LoVo (cell line): Measurements from ENCODE around the gene EP400.
"Not testable (repeated sequence)": the region's sequence is repeated elsewhere in the genome, so short reads cannot be mapped to it uniquely, and the experiment has no call there.

Source experiments
- DNase-seq: peaks from one replicate; pipeline ENCODE4 v3.0.0-alpha.2; 2016; ENCODE audit warnings: low spot score

The EP400 gene

DNA sequence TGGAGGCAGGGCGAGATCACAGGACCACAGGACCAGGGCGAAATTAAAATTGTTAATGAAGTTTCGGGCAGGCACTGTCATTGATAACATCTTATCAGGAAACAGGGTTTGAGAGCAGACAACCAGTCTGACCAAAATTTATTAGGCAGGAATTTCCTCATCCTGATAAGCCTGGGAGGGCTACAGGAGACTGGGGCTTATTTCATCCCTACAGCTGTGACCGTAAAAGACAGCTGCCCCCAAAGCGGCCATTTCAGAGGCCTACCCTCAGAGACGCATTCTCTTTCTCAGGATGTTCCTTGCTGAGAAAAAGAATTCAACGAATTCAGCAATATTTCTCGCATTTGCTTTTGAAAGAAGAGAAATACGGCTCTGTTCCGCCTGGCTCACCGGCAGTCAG lies 97.9 kb downstream of the EP400 start:
- not testable (repeated sequence) for DNase-seq

DNA sequence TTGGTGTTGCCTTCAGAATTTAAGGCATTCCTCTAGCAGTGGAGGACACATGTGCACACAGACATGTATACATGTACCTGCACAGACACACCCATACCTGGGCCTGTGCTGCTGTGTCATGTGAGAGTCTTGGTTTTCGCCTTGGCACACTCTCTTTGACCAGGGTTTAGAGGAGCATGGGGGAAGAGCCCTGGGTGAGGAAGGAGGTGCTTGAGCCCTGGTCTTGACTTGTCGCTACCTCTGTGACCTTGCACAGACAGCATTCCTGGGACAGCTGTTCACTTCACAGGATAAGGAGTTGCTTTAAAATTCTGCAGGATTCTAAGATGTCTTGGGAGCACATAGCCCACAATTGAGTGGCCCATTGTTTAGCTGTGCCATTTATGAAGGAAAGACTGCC lies 99.7 kb downstream of the EP400 start:
- no peak for DNase-seq

DNA sequence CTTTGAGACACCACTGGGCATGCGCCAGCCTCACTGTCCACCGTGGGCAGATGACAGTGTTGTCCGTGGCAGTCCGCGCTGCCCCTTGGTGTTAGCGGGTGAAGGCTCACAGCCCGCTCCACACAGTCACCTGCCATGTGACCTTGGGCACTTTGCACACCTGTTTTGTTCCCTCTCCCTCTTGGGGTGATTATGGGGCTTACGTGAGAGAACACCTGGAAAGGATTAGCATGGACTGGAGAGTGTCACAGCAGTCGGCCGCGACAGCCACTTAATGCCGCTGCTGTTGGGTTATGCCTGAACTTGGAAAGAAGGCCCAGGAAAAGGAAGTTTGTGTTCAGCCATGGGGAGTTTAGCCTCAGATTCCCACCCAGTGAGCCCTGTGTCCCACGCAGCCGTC lies 100.1 kb downstream of the EP400 start:
- DNase-seq, result no peak

DNA sequence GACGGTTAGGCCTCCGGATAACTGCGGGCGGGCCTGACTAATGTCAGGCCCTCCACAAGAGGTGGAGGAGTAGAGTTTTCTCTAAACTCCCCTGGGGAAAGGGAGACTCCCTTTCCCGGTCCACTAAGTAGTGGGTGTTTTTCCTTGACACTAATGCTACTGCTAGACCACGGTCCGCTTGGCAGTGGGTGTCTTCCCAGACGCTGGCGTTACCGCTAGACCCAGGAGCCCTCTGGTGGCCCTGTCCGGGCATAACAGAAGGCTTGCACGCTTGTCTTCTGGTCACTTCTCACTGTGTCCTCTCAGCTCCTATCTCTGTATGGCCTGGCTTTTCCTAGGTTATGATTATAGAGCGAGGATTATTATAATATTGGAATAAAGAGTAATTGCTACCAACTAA lies 102.0 kb downstream of the EP400 start:
- peak; percentile 4 for DNase-seq

DNA sequence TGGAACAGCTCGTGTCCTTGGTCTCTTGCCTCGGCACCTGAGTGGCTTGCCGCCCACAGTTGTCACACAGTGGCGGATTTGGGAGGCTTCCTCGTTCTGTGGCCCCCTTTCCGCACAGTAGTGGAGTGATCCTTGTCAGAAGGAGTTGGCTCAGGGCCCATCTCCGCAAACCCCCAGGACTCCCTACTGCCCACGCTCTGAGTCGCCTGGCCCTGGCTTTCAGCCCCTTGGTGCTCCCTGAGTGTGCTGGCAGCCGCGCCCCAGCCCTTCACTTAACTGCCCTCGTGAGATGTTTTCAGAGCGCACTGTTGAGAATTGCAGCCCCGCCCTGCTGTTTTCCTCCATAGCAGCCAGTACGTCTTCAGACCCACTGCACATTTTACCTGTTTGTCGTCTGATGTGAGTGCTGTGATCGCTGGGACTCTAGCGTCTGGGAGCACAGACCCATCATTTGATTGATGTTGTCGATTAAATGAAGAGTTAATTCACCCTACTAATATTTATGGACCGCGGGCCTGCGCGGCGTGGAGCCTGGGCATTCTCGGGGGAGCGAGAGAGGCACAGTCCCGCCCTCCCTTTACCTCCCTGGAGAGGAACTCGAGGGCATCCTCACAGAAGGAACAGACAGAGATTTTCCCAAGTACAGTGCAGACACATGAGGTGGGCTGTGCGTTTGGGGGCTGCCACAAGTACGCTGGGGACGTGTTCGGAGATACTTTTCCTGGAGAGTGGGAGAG lies 102.6 kb downstream of the EP400 start:
- DNase-seq, result no peak

DNA sequence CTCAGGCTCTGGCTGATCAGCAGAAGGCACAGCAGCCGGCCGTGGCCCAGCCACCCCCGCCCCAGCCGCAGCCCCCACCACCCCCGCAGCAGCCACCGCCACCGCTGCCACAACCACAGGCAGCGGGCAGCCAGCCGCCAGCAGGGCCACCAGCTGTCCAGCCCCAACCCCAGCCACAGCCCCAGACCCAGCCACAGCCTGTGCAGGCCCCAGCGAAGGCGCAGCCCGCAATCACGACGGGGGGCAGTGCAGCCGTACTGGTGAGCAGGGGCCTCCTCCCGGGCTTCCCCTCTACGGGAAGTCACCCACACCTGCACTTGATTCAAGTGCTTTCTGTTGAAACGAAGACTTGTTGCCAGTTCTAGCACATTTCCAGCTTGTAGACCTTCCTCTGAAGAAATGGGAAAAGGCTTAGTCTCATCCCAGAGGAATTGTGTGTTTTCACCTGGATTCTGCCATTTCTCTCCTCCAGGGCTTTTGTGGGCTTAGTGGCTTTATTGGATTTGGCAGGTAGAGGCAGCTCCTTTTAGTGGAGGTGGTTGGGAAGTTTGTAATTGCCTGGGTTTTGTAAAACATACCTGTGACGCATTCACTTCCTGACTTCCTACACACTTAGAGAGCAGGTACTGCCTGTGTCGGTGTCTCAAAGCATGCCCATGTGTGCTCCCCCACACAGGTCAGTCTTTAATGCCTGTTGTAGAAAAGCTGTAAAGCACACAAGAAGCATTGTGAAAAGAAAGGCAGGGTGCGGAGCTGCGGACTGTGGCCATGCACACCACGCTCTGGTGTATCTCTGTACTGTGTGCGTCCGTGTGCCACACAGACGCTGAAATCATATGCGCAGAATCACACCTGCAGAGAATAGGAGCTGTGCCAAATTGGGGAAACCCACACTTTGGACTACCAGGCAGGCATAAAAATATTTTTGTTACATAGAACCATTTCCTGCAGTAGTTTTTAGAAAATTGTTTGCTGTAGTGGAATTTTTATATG lies 103.9 kb downstream of the EP400 start:
- no peak for DNase-seq

DNA sequence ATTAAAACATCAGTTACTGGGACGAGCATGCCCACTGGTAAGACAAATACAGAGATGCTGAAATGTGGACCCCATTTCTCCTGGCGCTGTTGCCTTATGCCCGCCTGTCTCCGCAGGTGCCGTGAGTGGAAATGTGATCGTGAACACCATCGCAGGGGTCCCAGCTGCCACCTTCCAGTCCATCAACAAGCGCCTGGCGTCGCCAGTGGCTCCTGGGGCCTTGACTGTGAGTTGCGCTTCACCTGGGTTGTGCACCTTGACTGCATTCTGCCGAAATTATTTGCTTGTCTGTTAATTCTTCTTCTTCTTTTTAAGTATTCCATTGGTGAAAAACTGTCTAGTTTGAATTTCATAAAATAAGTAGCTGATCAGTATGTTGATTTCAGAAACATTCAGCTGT lies 105.2 kb downstream of the EP400 start:
- no peak for DNase-seq

DNA sequence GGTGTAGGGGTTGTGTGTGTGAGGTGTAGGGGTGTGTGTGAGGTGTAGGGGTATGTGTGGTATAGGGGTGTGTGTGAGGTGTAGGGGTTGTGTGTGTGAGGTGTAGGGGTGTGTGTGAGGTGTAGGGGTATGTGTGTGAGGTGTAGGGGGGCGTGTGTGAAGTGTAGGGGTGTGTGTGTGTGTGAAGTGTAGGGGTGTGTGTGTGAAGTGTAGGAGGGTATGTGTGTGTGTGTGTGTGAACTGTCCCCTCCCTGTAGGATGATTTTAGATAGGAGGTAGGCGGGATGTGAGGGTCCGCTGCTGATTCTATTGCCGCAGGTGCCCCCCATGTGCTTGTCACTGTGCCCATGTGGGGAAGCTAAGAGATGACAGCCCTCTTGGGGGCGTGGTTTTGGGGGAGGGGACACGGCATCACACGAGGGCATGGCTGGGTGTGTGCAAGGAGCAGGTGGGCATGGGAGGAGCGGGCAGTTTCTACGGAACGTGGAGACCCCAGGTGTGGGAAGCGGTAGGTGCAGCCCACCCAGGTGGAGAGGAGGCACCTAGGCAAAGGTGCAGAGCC lies 105.9 kb downstream of the EP400 start:
- no peak for DNase-seq

DNA sequence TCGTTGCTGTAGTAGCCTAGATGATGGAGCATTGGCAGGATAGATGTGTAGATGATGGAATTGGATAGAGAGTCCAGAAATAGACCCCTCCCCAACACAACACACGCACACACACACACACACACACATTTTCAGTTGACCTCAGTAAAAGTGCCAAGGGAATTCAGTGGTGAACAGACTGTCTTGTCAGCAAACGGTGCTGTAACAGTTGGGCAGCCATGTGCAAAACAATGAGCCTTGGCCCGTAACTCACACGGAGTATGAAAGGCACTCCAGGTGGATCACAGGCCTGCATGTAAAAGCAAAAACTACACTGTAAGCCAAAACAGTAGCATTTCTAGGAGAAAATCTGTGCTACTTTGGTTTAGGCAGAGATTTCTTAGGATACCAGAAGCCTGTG lies 106.6 kb downstream of the EP400 start:
- DNase-seq, result no peak

DNA sequence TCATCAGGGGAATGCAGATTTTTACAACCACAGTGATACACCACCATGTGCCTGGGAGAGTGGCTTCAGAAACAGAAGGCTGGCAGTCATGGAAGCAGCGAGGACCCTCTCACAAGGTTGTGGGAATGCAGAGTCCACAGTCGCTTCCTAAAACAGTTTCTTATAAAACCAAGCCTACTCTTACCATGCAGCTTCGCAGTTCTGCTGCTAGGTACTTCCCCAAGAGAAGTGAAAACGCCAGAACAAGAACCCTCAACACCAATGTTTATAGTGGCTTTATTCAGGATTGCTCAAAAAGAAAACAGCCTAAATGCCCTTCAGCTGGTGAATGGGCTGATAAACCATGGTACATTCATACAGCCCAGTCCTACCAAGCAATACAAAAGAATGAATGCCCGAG lies 107.2 kb downstream of the EP400 start:
- no peak for DNase-seq

DNA sequence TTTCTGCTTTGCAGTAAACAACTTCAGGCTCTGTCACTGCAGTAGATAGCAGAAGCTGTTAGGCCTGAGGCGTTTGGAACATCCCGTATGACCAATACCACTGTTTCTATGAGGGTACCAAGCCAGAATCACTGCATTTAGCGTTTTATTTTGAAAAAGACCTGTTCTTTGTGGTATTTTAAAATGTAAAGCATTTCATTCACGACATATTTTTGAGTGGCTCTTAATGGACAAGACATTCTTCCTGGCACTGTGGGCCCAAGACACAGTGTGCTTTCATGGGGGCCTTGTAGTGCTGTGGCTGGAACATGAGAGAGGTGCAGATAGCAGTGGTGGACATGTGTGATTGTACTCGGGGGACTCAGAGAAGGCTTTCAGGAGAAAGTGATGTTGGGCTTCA lies 107.9 kb downstream of the EP400 start:
- DNase-seq, result no peak

DNA sequence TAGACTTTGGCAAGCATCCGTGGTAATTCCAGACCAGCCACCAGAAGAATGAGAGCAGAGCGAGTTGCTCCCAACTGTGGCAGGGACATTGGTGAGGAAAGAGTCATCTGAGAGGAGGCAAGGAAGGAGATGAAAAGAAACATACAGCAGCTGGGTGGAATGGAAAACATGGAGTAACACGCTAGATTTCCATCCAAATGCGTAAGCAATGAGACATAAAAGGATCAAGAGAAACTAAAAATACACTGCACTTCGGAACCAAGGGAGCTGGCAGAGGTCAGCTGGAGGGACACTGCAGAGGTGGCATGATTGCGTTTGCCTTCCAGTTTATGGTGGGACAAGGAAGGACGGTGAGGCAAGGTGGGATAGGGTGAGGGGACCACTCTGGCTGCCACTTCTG lies 111.5 kb downstream of the EP400 start:
- DNase-seq, result no peak

DNA sequence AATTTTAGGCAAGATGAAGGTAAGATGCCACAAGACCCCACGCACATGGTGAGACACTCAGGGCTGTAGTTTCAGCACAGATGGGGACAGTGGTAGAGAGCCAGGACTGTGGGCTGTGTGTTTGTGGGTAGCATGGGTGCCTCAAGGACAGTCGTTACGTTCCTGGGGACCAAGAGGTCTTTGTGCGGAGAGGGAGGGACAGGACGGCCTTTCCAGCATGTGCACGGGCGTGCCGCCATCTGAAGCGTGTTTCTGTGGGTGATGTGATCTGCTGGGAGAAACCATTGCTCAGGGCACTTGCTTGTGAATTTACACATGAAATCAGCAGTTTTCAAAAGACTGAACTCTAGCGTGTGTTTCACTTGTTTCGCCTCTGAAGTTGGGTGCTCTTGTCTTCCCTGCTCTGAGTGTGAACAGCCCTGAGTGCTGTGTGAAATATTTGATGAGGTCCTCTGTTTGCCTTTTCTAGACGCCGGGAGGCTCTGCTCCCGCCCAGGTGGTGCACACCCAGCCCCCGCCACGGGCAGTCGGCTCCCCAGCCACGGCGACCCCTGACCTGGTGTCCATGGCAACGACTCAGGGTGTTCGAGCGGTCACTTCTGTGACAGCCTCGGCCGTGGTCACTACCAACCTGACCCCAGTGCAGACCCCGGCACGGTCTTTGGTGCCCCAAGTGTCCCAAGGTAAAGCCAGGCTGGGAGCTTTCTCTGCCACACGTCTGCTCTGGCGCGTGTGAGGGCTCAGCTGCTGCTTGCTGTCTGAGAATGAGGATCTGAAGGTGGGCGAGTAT lies 112.1 kb downstream of the EP400 start:
- no peak for DNase-seq

DNA sequence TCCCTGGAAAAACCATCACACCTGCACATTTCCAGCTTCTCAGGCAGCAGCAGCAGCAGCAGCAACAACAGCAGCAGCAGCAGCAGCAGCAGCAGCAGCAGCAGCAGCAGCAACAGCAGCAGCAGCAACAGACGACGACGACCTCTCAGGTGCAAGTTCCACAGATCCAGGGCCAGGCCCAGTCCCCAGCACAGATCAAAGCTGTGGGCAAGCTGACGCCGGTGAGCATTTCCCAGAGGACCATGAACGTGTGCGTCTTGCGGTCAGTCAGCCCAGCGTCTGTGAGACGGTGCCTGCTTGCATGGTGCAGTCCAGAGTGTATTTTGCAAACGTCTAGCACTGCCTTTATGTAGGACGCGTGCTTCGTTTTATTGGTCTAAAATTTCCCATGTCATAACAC lies 112.7 kb downstream of the EP400 start:
- no peak for DNase-seq

DNA sequence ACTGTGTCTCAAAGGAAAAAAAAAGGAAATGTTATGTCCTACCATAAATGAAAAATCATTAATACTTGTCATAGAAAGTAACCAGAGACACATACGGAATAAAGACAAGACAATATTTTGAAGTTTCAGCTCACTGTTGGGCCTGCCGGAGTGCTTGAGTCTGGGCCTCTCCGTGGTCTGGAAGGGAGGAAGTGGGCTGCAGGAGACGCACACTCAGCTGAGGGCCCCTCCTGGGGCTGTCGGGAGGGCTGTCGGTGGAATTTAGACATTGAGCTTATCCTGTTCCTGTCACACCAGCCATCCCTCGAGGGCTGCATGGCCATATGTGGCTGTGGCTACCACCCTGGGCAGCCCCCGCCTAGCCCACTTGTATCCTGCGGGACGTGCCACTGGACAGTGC lies 113.7 kb downstream of the EP400 start:
- DNase-seq, result no peak

DNA sequence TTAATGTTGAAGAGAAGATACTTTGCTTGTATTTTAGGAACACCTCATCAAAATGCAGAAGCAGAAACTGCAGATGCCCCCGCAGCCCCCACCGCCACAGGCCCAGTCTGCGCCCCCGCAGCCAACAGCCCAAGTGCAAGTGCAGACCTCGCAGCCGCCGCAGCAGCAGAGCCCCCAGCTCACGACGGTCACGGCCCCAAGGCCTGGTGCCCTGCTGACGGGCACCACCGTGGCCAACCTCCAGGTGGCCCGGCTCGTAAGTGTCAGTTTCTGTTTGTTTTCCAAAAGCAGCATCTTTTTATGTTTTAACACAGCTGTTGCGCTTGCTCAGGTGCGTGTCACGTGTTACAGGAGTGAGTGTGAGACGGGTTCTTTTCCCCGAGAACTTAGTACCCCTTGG lies 114.9 kb downstream of the EP400 start:
- no peak for DNase-seq

DNA sequence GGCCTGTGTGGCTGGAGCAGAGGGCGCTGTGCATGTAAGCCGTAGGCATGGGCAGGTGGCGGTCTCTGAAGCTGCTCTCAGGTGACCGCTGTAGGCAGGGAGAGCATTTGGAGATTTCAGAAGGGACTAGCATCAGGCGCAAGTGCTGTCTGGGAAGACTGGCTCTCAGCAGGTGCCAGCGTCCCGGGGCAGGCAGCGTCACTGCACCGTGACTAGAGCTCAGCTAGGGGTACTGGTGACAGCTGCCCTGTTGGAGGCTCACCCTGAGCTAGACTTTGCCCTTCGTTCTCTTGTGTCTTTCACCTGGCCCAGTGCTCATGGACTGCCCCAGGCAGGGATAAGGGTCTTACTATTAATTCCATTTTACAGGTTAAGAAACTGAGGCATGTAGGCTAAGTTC lies 115.5 kb downstream of the EP400 start:
- no peak for DNase-seq

DNA sequence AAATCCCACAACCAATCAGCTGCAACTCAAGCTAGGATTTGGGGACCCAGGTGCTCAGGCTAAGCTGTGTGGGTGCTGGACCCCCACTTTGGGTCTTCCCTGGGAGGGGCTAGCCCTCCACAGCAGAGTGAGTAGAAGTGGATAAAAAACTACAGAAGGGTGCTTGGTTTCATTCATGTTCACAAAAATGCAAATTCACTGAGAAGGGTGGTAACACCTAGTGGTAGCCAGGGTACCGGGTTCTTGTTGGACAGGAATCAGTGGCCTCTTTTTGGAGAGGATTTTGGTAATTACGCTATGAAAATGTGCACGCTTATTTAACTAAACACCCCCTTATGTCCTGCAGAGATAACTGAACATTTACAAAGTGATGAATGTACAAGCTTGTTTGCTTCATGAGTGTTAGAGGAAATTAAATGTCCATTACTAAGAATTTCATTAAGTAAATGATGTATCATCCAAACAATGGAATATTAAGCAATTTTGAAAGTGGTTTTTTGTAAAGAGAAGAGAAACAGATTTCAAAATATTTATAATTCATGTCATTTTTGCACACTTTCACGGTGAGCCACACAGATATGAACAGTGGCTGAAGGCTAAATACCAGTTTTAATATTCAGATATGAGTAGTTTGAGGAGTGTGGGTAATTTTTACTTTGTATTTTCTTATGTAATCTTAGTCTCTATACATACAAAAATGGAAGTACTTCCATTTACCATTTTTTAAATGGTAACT lies 116.0 kb downstream of the EP400 start:
- DNase-seq, result no peak

DNA sequence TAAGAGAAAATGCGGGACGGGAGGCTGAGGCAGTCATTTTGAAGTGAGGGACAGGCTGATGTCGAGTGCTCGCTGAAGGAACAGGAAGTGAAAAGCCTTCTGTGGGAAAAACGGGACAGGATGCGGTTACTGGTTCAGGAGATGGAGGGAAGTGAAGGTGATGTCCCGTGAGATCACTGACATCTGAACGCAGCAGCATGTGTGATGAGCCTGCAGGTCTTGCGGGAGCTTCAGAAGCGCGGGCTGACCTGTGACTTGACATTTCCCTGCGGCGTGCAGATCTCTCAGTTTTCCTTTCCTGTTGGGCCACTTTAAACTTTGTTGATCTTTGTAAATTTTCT lies 116.6 kb downstream of the EP400 start:
- no peak for DNase-seq

DNA sequence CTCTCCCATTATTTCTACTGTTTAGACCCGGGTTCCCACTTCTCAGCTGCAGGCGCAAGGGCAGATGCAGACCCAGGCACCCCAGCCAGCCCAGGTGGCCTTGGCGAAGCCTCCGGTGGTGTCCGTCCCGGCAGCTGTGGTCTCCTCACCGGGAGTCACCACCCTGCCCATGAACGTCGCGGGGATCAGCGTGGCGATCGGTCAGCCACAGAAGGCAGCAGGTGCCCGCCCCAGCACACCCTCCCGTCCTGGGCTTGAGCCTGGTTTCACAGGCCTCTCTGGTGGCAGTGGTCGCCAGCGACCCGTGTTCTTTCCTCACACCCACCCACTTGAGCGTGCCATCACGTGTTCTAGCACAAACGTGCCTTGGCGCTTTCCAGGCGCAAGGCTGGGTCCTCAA lies 117.0 kb downstream of the EP400 start:
- DNase-seq, result no peak

DNA sequence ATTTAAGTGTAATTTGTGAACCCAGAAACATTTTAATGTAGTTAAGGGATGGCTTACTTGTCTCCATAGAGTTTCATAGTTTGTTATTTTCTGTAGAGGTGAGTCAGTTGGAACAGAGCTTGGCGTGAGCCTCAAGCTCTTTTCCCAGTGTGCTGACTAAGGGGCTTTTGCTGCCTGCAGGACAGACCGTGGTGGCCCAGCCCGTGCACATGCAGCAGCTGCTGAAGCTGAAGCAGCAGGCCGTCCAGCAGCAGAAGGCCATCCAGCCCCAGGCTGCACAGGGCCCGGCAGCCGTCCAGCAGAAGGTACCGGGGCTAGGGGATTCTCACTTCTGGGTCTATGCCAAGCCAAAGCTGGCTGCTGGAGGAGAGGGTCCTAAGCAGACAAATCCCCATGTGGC lies 117.4 kb downstream of the EP400 start:
- no peak for DNase-seq

DNA sequence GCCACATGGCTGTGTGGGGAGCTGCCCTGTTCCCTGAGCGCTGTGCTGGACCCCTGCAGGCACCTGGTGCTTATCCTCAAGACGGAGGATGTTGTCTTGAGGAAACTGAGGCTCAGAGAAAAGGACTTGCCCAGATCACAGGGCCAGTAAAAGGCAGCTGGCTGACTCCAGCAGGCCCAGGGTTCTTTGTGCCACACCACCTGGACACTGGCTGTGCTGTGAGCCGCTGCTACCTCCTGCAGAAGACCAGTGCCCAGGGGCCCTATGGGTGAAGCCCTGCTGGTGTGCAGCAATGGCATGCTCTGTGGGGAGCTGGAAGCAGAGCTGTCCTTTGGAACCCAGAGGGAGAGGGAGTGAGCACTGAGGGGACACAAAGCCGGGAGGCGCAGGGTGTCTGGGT lies 118.5 kb downstream of the EP400 start:
- DNase-seq, result no peak
